ES-I3 (cell line): ENCODE results near the gene MLLT1.

Source experiments
- H3K36me3 ChIP-seq: 2 replicates; pipeline ENCODE4 v1.6.1; 2013; ENCODE audit warnings: mild to moderate bottlenecking, low read length, control low read depth, moderate library complexity; ENCODE audit not compliant: insufficient read depth
- H3K4me1 ChIP-seq: 2 replicates; pipeline ENCODE4 v1.6.1; 2013; ENCODE audit warnings: mild to moderate bottlenecking, control low read depth, low read length; ENCODE audit not compliant: insufficient read depth
- H3K9ac ChIP-seq: 2 replicates; pipeline ENCODE4 v1.6.1; 2013; ENCODE audit warnings: low read depth, mild to moderate bottlenecking, low read length, moderate library complexity
- H3K9me3 ChIP-seq: 2 replicates; pipeline ENCODE4 v1.6.1; 2013; ENCODE audit warnings: mild to moderate bottlenecking, low read length, moderate library complexity; ENCODE audit not compliant: control insufficient read depth, insufficient read depth

Gene MLLT1

DNA sequence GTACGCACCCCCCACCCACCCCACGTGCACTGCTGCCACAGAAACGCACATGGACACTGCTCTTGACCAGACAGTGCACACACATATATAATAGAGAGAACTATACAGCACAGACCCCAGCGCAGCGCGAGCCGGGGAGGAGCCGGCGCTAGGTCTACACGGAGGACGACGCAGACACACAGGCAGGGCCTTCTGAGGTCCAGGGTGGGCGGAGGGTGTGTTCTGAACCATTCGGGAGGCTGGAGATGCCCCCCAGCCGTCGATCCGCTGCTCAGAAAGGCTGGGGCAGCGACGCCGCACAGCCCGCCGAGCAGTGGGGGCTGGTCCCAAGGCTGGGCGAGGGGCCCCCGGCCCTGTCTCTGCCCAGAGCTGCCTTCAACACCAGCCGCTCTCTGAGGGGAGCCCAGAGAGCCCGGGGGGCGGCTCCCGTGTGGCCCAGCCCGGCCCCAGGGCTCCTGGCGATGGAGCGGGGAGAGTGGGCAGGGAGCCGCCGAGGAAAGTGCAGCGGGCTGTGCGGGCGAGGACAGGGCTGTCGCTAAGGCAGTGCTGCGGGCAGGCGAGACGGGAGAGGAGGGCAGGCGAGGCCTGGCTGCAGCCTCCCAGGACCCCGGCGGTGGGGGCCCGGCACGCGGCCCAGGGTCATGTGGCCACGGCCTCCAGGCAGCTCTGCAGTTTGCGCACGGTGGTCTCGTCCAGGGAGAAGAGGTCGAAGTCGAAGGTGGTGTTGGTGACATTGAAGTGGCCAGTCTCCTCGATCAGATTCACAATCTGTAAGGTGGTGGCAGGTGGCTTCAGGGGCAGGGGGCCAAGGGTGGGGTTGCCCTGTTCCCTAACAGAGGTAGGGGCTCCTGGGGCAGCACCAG lies 67.1 kb downstream of the MLLT1 start:
- Histone ChIP-seq H3K9me3 (no peaks in the 10 kb centered on the region), H3K36me3 (no peaks in the 10 kb centered on the region), H3K9ac (no peak overlapping the region), H3K4me1 (peaks cover 6% of the 10 kb centered on the region; the same call in 1 of the 2 replicates)

DNA sequence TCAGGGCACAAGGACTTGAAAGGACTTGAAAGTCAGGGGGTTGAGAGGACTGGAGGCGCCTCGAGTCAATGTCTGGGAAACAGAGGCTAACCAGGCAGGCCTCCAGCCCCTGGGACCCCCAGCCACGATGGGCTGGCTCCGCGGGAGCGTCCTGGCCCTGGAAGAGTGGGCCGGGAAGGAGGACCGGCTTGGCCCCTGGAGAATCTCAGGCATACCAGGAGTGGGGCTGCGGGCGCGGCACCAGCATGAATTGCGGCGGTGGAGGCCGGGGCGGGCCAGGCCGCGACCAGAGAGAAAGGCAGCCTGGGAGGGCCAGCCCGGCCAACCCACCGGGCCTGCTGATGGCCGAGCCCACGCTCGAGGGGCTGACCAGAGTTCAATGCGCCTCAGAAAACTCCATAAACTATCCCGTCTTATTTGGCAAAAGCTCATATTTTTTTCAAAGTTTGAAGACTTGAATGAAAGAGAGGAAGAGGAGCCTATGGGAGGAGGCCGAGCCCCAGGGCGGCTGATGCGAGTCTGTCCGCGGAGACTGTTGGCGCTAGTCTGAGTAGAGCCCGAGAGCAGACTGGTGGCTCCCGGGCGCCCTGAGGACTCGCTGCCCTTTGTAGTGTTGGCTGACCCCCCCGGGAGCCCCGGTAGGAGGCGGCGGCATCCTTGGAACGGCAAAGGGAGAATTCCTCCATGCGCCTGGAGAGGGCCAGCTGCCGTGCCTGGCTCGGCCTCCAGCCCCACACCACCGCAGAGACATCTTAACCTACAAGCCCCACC lies 68.0 kb downstream of the MLLT1 start:
- Histone ChIP-seq H3K9ac (no peak overlapping the region), H3K36me3 (no peaks in the 10 kb centered on the region), H3K4me1 (no peaks in the 10 kb centered on the region; the same call in 1 of the 2 replicates), H3K9me3 (no peaks in the 10 kb centered on the region)

DNA sequence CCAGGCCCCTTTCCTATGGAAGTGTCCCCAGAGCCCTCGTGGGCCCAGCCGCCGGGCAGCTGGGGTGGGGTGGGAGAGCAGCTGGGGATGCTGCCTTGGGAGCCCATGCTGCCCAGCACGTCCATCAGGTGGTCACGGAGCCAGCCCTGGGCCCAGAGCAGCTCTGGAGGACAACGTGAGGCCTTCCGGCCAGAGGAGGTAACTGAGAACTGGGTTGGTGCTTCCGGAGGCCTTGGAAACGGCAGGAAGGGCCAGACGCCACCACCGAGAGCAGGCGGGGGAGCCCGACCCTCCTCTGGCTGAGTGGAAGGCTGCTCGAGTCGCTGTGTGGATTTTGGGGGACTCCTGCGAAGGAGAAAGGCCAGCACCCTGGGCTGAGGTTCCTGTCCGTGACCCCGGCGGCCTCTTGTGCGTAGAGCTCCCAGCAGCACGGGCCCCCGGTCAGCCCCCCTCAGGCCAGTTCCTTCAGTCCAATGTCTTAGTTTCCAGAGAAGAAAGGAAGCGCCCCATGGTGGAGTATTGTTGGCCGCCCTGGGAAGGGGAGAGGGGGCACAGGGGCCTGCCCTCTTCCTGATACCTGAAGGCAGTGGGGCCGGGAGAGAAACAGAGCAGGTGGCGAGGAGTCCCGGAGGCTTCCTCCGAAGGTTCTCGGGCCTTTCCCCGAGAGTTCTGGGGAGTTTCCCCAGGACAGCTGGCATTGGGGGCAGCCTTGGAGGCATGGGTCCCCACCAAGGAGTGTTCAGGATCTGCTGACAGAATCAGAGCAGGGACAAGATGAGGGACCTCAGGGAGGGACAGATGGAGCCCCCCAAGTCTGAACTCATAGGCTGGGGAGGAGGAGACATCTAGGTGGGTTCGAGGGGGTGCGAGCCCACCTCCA lies 68.8 kb downstream of the MLLT1 start:
- Histone ChIP-seq H3K9ac (no peak overlapping the region), H3K9me3 (no peaks in the 10 kb centered on the region), H3K36me3 (no peaks in the 10 kb centered on the region), H3K4me1 (no peaks in the 10 kb centered on the region)

DNA sequence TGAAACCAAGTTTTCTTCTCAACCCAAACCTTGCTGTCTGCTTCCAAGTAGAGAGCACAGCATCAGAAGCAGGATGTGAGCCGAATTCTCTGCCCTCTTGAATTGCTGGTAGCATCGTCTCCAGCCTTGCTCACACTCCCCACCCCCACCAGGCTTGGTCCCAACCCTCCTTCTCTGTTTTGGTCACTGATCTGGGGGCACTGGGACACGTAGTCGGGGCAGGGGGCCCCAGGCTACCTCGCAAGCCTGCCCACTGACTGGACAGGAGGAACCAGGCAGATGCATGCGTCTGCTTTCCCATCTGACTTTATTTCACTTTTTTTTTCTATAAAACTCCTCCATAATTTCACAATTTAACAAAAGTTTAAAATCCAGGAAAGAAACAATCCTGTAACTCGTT lies 69.7 kb downstream of the MLLT1 start:
- no peaks in the 10 kb centered on the region for H3K9me3 ChIP-seq
- H3K36me3 ChIP-seq = no peaks in the 10 kb centered on the region
- H3K9ac ChIP-seq = no peak overlapping the region
- H3K4me1 ChIP-seq = no peaks in the 10 kb centered on the region

DNA sequence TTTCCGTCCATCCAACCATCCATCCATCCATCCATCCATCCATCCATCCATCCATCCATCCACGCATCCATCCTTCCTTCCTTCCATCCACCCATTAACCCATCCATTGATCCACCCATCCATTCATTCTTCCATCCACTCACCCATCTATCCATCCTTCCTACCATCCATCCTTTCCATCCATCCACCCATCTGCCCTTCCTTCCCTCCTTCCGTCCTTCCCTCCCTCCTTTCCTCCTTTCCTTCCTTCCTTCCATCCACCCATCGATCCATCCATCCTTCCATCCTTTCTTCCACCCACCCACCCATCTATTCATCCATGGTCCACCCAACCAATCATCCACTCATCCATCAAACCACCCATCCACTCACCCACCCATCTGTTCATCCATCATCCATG lies 70.1 kb downstream of the MLLT1 start:
- H3K4me1 ChIP-seq = no peaks in the 10 kb centered on the region
- H3K9ac ChIP-seq = no peak overlapping the region
- no peaks in the 10 kb centered on the region for H3K36me3 ChIP-seq
- H3K9me3 ChIP-seq = no peaks in the 10 kb centered on the region

DNA sequence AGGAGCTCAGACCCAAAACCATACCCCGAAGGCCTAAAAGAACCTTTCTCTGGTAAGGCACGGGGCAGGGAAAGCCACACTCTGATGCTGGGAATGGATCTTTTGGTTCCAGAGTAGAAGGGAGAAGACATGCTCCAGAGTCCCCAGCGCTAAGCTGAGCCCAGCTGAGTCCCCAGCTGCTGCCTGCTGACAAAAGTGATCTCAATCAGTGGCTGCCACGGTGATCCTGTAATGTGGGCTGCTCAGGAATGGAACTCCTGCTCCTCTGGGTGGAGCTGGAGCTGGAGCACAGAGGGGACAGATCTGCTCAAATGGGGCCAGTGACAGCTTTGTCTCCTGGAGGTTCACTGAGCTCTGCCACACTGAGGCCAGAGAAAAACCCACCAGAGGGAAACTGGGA lies 70.5 kb downstream of the MLLT1 start:
- H3K9ac ChIP-seq = no peak overlapping the region
- no peaks in the 10 kb centered on the region for H3K4me1 ChIP-seq
- H3K9me3 ChIP-seq = no peaks in the 10 kb centered on the region
- no peaks in the 10 kb centered on the region for H3K36me3 ChIP-seq

DNA sequence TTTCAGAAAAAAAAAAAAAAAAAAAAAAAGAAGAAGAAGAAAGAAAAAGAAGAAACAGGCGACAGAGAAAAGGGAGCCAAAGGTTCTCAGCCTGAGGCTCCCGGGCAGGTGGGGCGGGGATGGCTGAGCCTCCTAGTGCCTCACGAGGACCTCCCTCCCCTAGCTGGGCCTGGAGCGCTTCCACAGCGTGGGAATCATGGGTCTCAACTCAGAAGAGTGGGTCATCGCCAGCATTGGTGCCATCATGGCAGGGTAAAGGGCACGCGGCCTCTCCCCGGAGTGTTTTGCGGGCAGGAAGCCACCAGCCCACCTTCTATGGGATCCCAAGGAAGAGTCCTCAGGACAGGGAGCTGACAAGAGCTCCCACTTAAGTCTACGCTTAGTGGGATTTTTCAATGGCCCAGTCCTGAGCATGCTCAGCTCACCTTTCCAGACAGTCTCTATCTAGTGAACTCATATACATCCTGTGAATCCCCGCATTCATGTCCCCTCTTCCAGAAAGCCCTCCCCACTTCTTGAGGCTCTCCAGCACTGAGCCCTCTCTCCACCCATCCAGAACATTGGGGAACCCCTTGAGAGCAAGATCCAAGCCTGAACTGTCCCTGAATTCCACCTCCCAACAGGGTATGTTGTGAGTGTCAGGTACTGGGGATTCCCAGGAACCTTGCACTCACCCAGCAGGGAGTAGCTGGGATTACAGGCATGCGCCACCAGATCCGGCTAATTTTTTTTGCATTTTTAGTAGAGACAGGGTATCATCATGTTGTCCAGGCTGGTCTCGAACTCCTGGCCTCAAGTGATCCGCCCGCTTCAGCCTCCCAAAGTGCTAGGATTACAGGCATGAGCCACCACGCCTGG lies 74.7 kb downstream of the MLLT1 start:
- Histone ChIP-seq H3K4me1 (no peaks in the 10 kb centered on the region), H3K9me3 (no peaks in the 10 kb centered on the region), H3K36me3 (no peaks in the 10 kb centered on the region), H3K9ac (no peak overlapping the region)

DNA sequence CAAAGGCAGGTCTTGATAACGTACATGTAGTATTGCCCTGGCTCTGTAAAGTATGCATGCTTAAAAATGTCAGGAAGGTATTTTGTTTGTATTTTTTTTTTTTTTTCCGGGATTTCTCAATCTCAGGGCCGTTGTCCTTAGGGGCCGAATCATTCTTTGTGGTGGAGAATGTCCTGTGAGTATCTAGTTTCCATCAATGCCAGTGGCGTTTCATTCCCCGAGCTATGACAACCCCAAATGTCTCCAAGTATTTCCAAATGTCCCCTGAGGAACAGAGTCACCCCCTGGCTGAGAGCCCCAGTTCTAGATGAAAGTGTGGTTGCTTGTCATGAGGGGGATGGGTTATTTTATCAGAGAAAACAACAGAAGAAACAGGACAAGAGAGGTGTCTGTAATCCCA lies 75.6 kb downstream of the MLLT1 start:
- Histone ChIP-seq H3K4me1 (no peaks in the 10 kb centered on the region), H3K36me3 (no peaks in the 10 kb centered on the region), H3K9me3 (no peaks in the 10 kb centered on the region), H3K9ac (no peak overlapping the region)

DNA sequence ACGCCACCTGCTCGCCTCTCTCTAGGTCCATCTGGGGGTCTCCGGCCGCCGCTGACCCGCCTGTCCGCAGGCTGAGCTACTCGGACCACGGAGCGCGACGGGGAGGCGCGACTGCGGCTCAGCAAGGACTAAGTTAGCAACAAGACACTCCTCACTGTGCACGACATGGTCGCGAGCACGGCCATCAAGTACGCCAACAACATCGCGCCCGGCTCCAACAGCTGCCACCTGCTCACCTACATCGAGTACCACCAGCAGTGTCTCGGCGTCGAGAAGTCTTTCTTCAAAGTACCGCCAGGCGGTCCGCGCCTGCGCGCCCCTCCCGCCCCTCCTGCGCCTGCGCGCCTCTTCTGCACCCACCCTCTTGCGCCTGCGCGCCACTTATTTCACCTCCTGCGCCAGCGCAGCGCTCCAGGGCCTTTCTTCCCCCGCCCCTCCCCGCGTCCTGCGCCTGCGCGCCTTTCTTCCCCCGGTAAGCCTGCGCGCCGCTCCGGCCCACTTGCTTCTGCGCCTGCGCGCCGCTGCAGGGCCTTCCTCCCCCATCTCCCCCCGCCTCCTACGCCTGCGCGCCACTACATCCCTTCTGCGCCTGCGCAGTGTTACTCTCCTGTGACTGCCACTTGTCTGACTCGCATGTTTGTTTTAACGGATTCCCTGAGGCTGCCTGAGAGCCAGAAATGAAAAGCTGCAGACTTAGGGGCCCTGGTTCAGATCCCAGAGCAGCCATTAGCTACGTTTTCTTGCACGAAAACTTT lies 80.4 kb downstream of the MLLT1 start:
- H3K9ac ChIP-seq = peak overlapping the region; percentile 88

DNA sequence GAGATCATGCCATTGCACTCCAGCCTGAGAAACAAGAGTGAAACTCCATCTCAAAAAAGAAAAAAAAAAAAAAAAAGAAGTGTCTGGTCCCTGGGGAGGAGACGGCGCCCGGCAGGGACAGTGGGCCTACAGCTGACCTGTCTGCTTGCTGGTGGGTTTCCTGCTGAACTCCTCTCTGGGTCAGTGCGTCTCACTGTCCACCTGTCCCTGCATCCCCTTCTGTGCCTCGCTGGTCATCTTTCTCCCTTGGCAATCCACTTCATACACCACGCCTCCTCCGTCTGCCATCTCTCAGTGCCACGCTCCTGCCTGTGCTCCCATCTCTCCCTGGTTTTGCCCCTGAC lies 80.9 kb downstream of the MLLT1 start:
- Histone ChIP-seq H3K4me1 (no peaks in the 10 kb centered on the region), H3K9me3 (peaks cover 4% of the 10 kb centered on the region; the same call in 1 of the 2 replicates), H3K36me3 (peaks cover 4% of the 10 kb centered on the region; the same call in 1 of the 2 replicates), H3K9ac (peak overlapping the region; percentile 88)

More for the DNA sequence above, 80.4 kb downstream of the MLLT1 start:
- peaks cover 4% of the 10 kb centered on the region; the same call in 1 of the 2 replicates for H3K36me3 ChIP-seq
- H3K9me3 ChIP-seq = 0 out of 2 replicates have a peak, but pooled peaks cover 4% of the 10 kb centered on the region
- H3K4me1 ChIP-seq = no peaks in the 10 kb centered on the region

DNA sequence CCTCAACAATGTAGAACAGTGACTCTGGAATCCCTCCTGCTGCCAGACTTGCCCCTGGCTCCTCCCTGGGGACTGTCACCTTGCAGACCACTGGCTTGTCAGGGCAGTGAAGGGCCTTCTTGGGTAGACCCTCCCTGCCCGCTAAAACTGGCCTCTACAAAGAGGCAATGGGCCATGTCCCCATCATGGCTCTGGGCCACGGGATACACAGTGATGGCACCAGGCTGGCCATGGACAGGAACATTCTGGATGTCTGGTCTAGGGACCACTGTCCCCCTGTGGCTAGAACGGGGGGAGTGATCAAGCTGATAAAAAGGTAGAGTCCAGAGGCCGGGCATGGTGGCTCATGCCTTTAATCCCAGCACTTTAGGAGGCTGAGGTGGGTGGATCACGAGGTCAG lies 83.4 kb downstream of the MLLT1 start:
- H3K9me3 ChIP-seq = peaks cover 18% of the 10 kb centered on the region
- peaks cover 4% of the 10 kb centered on the region; the same call in 1 of the 2 replicates for H3K36me3 ChIP-seq
- no peaks in the 10 kb centered on the region for H3K4me1 ChIP-seq
- no peak overlapping the region for H3K9ac ChIP-seq

DNA sequence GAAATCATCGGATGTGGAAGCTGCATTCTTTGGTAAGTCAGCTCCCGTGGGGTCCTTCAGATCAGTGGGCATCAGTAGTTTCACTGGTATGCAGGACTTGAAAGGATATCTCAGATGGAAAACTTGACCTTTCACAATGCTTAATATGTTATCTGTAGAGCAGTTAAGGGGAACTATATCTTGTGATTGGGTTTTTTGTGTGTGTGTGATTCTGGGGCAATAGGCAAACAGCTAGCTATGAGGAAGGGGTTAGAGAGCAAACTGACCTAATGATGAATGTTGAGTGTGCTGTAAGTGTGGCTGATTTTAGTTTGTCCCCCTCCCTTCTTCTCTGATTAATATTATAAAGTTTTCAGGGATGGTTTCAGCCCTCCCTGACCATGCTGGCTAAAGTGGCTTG lies 91.0 kb downstream of the MLLT1 start:
- Histone ChIP-seq H3K9me3 (peaks cover 32% of the 10 kb centered on the region), H3K9ac (no peak overlapping the region), H3K4me1 (no peaks in the 10 kb centered on the region), H3K36me3 (no peaks in the 10 kb centered on the region)

DNA sequence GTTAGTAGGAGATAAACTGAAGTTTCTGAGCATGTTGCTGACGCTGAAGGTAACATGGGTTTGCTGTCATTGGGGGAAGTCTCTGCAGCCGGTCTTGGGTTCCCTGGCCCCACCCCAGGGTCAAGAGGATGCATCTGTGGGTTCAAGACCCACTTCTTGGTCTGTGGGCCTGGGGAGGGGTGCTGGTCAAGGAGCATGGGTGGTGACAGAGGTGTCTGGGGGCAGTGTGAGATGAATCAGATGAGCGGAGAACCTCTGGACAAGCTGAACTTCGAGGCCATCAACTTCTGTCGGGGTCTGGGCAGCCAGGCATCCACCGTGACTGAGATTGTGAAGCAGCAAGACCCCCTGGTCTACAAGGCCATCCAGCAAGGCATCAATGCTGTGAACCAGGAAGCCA lies 92.4 kb downstream of the MLLT1 start:
- Histone ChIP-seq H3K9ac (no peak overlapping the region), H3K36me3 (no peaks in the 10 kb centered on the region), H3K9me3 (peaks cover 24% of the 10 kb centered on the region), H3K4me1 (no peaks in the 10 kb centered on the region)
